HG03521 (cell line): ENCODE data around the gene LYPLA2.
A peak's percentile ranks its signal among the peaks of the same experiment; 100 is the strongest.
"Not testable (repeated sequence)": the region's sequence is repeated elsewhere in the genome, so short reads cannot be mapped to it uniquely, and the experiment has no call there.

Experiments used
- ATAC-seq: cut with Tn5 transposase; IDR thresholded peaks from one replicate; pipeline ENCODE4 v1.9.1; 2021; ENCODE audit warnings: mild to moderate bottlenecking, moderate library complexity; ENCODE audit not compliant: unreplicated experiment

Gene LYPLA2

GRCh38 chr1:23777979-23778814, 12.7 kb upstream of the LYPLA2 start, which contains the start of gene PITHD1:
PITHD1 (plus strand) TSS chr1:23778418; CDS start chr1:23778516, 98 bp downstream.
- ATAC-seq, result peak; percentile 83

DNA sequence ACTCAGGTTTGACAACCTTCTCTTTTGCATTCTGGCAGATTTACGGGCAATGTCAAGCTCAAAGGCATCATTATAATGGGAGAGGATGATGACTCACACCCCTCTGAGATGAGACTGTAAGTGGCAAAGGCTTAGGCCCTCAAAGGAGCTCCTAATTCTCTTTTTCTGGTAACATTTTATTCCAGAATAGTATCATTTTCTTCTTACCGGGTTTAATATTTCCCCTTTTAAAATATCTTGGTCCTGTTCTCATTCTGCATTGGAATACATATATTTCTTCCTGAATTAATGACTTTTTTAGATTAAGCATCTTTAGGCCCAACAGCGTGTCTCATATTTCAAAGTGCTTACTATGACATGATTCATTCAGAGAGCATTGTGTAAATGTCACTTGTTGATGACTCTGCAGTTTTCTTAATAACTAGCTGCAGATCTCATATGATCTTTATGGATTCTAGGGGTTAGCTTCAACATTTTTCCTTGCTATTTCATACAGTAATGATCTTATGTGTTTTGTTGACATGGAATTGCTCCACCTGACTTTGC, 11.0 kb upstream of the LYPLA2 start:
- ATAC-seq, result no peak

GRCh38 chr1:23783141-23783540, 7.8 kb upstream of the LYPLA2 start:
- not testable (repeated sequence) for ATAC-seq

- no peak for ATAC-seq
Measured at GRCh38 chr1:23784846-23785245, 6.1 kb upstream of the LYPLA2 start.

- ATAC-seq, result no peak
Measured at GRCh38 chr1:23787701-23788100, 3.2 kb upstream of the LYPLA2 start.

- no peak for ATAC-seq
Measured at GRCh38 chr1:23788695-23789094, 2.2 kb upstream of the LYPLA2 start.

GRCh38 chr1:23791516-23792047, 637 bp downstream of the LYPLA2 start:
- ATAC-seq, result no peak

DNA sequence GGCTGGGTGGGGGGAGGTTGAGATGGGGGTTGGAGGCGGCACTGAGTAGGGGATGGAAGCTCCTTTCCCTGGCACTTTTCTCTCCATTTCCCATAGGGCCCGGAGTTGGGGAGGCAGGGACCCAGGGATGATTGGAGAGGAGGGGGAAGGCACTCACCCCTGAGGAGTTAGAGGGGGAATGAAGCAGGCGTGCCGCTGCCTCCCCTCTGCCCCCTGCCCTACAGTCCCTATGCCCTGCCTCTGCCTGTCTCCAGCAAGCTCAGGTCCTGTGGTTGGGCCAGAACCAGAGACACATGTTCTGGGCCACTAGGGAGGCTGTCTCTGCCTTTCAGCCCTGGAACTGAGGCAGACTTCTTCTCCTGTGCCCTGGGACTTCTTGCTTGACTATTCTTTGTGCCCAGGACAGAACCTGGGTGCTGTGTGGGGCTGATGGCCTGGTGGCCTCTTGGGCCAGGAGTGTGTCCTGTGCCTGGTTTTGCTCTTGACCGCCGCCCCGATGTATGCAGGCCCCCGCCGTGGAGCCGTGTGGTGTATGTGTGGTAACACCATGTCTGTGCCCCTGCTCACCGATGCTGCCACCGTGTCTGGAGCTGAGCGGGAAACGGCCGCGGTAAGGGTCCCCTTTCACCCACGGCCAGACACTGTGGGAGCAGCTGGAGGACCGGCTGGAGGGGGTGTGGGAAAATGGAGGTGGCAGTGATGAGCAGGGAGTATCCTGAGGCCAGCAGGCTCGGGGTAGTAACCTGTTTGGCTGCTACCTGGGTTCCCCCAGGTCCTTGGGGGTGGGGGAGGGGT, 1.4 kb downstream of the LYPLA2 start:
- no peak for ATAC-seq

DNA sequence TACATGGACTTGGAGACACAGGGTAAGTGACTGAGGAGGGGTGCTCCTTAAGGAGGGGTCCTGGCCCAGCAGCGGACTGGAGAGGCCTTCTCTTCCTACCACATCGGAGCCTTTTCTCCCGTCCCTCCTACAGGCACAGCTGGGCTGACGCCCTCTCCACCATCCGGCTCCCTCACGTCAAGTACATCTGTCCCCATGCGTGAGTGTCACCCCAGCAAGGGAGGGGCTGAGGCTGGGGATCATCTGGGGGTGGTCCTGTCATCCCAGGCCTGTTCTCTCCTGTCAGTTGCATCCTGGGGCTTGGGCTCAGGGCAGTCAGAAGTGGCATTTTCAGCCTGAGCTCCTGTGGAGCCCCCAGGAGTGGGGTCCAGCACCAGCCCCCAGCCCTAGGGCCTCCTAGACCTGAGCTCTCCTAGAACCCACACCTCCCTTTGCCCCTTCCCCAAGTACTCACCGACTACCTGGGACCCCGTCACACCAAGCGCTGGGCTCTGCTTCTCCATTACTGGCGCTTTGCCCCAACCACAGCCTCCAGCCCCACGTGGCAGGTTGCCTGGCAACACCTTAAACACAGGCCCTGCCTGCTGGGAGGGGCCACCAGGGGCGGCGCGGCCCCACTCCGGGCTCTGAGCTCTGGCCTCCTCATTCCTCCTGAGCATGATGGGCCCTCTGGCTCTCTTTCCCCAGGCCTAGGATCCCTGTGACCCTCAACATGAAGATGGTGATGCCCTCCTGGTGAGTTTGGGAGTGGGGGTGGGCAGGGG, 2.3 kb downstream of the LYPLA2 start:
- ATAC-seq, result no peak

- ATAC-seq, result no peak
Measured at GRCh38 chr1:23793861-23794731, 3.2 kb downstream of the LYPLA2 start.

DNA sequence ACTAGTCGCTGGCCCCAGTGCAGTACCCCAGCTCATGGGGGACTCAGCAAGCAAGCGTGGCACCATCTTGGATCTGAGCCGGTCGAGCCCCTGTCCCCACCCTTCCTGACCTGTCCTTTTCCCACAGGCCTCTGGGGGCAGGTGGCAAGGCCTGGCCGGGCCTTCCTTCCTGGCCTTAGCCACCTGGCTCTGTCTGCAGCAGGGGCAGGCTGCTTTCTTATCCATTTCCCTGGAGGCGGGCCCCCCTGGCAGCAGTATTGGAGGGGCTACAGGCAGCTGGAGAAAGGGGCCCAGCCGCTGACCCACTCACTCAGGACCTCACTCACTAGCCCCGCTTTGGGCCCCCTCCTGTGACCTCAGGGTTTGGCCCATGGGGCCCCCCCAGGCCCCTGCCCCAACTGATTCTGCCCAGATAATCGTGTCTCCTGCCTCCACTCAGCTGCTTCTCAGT, 3.8 kb downstream of the LYPLA2 start:
- ATAC-seq, result not testable (repeated sequence)

GRCh38 chr1:23795676-23796465, 4.9 kb downstream of the LYPLA2 start:
- no peak for ATAC-seq

DNA sequence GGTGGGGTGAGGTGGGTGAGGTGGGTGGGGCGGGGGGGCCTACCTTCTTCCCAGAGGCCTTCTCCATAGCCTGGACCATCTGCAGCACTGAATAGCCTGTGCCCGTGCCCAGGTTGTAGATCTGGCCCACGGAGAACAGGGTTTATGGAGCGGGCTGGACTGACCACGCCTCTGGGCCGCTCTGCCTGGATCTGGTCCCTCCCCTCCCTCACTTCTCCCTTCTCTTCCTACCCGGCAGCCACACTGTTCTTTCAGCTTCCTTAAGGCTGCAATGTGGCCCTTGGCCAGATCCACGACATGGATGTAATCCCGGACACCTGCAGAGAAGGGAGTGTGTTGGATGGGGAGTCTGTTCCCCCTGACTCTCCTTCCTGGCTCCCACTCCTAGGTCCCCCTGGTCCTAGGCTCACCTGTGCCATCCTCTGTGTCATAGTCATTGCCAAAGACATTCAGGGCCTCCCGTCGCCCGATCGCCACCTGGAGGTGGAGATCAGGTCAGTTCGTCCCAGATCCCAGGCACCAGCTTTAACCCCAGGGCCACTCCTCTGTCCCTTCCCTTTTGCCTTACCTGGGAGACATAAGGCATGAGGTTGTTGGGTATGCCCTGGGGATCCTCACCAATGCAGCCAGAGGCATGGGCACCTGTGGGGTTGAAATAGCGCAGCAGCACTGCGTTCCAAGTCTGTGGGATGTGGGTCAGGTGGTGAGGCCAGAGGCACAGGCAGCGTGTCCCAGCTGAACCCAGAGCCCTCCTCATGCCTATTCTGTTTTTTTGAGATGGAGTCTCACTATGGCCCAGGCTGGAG, 5.7 kb downstream of the LYPLA2 start:
- no peak for ATAC-seq

DNA sequence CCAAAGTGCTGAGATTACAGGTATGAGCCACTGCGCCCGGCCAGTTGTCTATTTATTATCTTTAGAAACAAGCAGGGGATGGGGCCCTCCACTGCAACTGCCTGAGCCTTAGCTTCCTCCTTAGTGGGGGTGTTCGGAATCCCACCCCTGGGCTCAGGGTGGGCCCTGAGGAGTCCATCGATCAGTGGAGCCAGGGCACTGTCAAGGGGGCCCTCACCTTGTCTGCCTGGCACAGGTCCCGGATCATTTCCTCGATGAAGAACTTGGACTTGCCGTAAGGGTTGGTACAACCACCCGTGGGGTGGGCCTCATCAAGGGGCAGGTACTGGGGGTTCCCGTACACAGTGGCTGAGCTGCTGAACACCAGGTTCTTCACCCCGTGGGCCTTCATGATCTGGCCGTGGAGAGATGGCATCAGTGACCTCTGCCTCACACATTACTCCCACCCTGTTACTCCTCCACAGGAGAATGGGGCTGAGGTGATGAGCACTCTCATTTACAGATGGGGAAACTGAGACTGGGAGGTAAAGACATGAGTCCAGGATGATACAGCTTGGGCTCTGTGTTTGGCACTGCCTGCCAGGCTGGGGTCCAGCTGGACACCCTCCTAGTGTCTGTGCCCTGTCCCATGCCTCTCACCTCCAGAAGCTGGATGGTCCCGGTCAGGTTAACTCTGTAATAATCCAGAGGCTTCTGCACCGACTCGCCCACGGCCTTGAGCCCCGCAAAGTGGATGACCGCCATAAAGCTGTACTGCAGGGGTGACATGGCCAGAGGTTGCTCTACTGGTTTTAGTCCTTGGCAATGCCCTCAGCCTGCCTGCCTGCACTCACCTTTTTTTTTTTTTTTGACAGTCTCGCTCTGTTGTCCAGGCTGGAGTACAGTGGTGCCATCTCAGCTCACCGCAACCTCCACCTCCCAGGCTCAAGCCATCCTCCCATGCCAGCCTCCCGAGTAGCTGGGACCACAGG, 6.8 kb downstream of the LYPLA2 start:
- no peak for ATAC-seq

DNA sequence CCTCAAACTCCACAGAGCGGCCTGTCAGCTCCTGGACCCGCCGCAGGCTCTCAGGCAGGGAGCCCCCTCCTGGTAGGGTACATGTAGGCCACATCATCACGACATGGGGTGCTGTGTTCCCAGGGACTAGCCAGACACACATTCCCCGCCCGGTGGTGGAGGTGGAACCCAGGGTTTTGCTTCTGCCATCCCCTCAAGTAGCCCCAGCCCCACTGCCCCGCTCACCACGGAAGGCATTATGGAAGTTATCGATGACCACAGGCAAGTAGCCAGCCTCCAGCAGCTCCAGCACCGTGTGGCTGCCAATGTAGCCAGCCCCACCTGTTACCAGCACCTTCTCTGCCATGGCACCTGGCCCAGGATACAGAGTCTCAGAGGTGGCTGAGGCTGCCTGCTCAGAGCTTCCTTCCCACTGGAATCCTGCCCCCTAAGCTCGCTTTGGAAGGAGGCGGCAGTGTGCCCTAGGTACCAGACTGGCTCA, 7.8 kb downstream of the LYPLA2 start:
- no peak for ATAC-seq

DNA sequence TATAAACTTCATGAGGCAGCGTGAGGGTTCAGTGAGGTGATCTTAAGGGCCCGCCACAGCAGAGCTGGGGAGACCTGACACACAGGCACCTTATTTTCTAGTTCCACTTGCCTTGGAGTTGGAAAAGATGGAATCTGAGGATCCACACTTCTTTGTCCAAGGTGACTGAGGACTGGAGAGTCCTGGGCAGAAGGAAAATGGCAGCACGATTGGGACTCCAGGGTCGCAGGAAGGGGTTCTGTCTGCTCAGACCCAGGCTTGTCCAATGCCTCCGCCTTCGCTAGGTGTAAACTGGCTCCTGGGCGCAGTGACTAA, 8.3 kb downstream of the LYPLA2 start:
- no peak for ATAC-seq
